HG02943 (cell line): ENCODE measurements around the gene HDX.
"Not testable (repeated sequence)": the region's sequence is repeated elsewhere in the genome, so short reads cannot be mapped to it uniquely, and the experiment has no call there.

ENCODE experiments used
- ATAC-seq: cut with Tn5 transposase; IDR thresholded peaks from one replicate; pipeline ENCODE4 v1.9.1; 2021; ENCODE audit warnings: mild to moderate bottlenecking, low read depth, moderate library complexity; ENCODE audit not compliant: unreplicated experiment

The HDX gene, protein sequence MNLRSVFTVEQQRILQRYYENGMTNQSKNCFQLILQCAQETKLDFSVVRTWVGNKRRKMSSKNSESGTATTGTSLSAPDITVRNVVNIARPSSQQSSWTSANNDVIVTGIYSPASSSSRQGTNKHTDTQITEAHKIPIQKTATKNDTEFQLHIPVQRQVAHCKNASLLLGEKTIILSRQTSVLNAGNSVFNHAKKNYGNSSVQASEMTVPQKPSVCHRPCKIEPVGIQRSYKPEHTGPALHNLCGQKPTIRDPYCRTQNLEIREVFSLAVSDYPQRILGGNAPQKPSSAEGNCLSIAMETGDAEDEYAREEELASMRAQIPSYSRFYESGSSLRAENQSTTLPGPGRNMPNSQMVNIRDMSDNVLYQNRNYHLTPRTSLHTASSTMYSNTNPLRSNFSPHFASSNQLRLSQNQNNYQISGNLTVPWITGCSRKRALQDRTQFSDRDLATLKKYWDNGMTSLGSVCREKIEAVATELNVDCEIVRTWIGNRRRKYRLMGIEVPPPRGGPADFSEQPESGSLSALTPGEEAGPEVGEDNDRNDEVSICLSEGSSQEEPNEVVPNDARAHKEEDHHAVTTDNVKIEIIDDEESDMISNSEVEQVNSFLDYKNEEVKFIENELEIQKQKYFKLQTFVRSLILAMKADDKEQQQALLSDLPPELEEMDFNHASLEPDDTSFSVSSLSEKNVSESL

GRCh38 chrX:84501798-84502628 lies at the start of gene HDX:
Gene HDX, minus strand, starts transcription at chrX:84502453. Its CDS starts 27,056 bp downstream, at chrX:84475397.
- peak; percentile 82 for ATAC-seq

GRCh38 chrX:84541315-84541714 lies 39.1 kb upstream of the HDX start:
- ATAC-seq, result not testable (repeated sequence)

GRCh38 chrX:84537627-84538026 lies 35.4 kb upstream of the HDX start:
- not testable (repeated sequence) for ATAC-seq

- ATAC-seq, result no peak
These were observed 13.8 kb downstream of the HDX start for GRCh38 chrX:84488426-84488825.

- ATAC-seq, result peak; percentile 97
These were observed 14.6 kb downstream of the HDX start for GRCh38 chrX:84487365-84488353.

DNA sequence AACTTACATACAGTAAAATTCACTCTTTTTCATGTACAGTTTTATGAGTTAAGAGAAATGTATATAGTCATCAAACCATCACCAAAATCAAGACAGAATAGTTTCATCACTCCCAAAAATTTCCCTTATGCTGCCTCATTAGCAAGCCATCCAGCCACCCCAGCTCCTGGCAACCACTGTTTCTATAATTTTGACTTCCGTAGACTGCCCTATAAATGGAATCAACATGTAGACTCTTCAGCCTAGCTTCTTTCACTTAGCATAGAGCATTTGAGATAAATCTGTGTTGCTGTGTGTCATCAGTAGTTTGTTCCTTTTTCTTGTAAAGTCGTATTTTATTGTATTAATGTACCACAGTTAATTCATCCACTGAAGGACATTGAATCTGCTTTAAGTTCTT lies 23.2 kb downstream of the HDX start:
- ATAC-seq, result no peak

GRCh38 chrX:84477114-84477513 lies 25.1 kb downstream of the HDX start:
- ATAC-seq, result no peak

DNA sequence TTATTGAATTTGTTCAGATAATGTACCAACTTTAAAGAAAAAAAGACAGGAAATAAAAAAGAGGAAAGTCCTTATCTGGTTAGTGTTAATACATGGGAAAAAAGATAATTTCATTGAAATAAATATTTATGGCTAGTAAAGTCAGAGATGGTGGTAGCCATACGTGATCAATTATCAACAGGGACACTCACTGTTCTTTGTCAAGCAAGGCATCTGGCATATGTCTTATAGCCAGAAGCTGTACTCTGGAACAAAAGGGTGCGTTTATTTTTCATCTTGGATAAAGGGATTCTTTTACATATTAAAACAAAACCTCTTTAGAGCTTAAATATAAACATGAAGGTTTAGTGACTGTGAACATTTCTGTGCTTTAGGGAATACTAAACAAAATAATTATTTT lies 26.7 kb downstream of the HDX start:
- no peak for ATAC-seq

- ATAC-seq, result no peak
These were observed 27.2 kb downstream of the HDX start for GRCh38 chrX:84475101-84475500.

- ATAC-seq, result no peak
These were observed 33.0 kb downstream of the HDX start for GRCh38 chrX:84469226-84469625.

GRCh38 chrX:84467898-84468297 lies 34.4 kb downstream of the HDX start:
- no peak for ATAC-seq

GRCh38 chrX:84453351-84454246 lies 48.7 kb downstream of the HDX start:
- no peak for ATAC-seq

GRCh38 chrX:84441143-84441542 lies 61.1 kb downstream of the HDX start:
- ATAC-seq, result no peak

DNA sequence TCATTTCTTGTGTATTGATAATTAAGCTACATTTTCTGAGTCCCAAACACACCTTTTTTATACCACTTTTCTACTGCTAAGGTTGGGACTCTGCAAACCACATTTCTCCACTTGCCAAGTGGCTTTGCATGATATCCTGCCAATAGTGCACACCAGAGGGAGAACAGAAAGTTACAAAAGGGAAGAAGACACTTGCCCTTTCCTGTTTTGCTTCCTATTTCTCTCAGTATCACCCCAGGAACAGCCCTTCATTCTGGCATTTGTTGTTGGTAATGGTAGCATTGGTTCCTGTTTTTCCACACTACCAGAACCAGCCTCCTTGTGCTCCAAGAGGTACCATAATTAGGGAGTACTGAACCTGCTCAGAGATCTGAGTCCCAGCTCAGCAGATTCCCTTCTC lies 87.1 kb downstream of the HDX start:
- no peak for ATAC-seq

GRCh38 chrX:84363663-84364062 lies 138.6 kb downstream of the HDX start:
- ATAC-seq, result no peak

DNA sequence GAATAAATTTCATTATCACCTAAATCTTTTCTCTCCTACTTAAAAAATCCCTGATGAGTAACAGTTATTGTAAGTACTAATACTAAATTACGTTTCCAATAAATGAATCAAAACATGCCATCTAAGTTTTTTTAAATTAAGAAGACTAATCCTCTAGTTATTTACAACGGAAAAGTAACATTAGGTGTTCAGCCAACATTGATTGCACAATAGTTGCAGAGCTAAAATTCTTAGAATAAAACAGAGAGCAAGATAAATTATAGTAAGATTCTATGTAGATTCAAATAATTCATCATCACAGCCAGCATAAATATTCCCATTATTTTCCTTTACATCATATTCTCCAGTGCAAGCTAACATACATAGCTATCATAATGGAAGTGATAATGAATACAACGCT lies 139.2 kb downstream of the HDX start:
- no peak for ATAC-seq

DNA sequence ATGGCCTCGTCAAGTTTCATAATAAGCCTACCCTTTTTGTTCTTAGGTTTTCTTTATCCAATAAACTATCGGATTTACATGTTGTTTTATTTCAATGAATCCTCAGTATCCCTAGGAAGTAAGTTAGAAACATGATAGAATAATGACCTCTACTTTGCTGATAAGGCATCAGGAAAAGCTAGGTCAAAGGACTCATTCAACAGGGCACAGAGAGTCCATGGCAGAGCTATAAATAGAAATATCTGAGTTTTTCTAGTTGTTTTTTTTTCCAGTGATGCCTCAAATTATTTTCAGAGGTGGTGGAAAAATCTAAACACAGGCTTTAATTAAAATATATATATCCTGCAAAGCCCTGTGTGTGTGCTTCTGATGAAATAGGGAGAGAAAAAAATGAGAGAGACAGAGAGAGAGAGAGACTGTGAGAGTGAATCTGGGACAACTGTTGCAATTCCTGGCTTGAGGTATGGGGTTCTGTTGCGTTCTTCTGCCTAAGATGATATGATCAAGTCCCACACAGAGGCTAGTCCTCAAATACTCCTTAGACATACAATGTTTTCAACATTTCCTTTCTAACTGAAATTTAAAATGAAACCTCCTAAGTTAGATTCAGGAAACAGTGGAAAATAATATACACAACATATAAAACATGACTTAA lies 139.9 kb downstream of the HDX start:
- no peak for ATAC-seq

GRCh38 chrX:84358271-84358670 lies 144.0 kb downstream of the HDX start:
- ATAC-seq, result no peak
